HepG2 (cell line): ENCODE data around the gene PIAS3. TPM values are rescaled to one million over a fixed set of nuclear protein-coding genes. Genes with fewer than 3 reads are reported as not detected.

Source experiments
- CAMTA2 ChIP-seq: sonication (generic); formaldehyde crosslinking; IDR thresholded peaks from 2 replicates; pipeline ENCODE4 v1.4.0; 2020; ENCODE audit warnings: mild to moderate bottlenecking, missing genetic modification reagents, borderline replicate concordance
- CEBPG ChIP-seq: IDR thresholded peaks from 2 replicates; pipeline ENCODE4 v1.6.1; 2016
- DNMT1 ChIP-seq: sonication (generic); formaldehyde crosslinking; IDR thresholded peaks from 2 replicates; pipeline ENCODE4 v1.5.1; 2020; ENCODE audit warnings: mild to moderate bottlenecking, missing genetic modification reagents
- FOXP4 ChIP-seq: sonication (generic); formaldehyde crosslinking; IDR thresholded peaks from 2 replicates; pipeline ENCODE4 v1.4.0; 2020; ENCODE audit warnings: missing genetic modification reagents
- GFI1 ChIP-seq: sonication (generic); formaldehyde crosslinking; IDR thresholded peaks from 2 replicates; pipeline ENCODE4 v1.5.0; 2020; ENCODE audit warnings: missing genetic modification reagents, mild to moderate bottlenecking, borderline replicate concordance
- GPN1 ChIP-seq: sonication (generic); formaldehyde crosslinking; IDR thresholded peaks from 2 replicates; pipeline ENCODE4 v1.5.1; 2020; ENCODE audit warnings: missing genetic modification reagents, borderline replicate concordance
- HES4 ChIP-seq: sonication (generic); formaldehyde crosslinking; IDR thresholded peaks from 2 replicates; pipeline ENCODE4 v1.9.0; 2021; ENCODE audit warnings: mild to moderate bottlenecking, missing genetic modification reagents, borderline replicate concordance
- HNRNPH1 ChIP-seq: fragments of 200-400 bp; formaldehyde crosslinking; optimal IDR thresholded peaks from 2 replicates; pipeline ENCODE3; 2017; ENCODE audit warnings: mild to moderate bottlenecking, low read depth, low read length
- KLF13 ChIP-seq: sonication (generic); formaldehyde crosslinking; IDR thresholded peaks from 2 replicates; pipeline ENCODE4 v1.4.0; 2020; ENCODE audit warnings: mild to moderate bottlenecking, missing genetic modification reagents
- MATR3 ChIP-seq: sonication (generic); formaldehyde crosslinking; IDR thresholded peaks from 2 replicates; pipeline ENCODE4 v1.4.0; 2020; ENCODE audit warnings: missing genetic modification reagents
- MIER2 ChIP-seq: IDR thresholded peaks from 2 replicates; pipeline ENCODE4 v1.6.1; 2016; ENCODE audit warnings: missing biosample characterization, missing genetic modification reagents
- PHF20 ChIP-seq: sonication (generic); formaldehyde crosslinking; IDR thresholded peaks from 2 replicates; pipeline ENCODE4 v1.5.0; 2020; ENCODE audit warnings: mild to moderate bottlenecking, missing genetic modification reagents
- RERE ChIP-seq: IDR thresholded peaks from 2 replicates; pipeline ENCODE4 v1.6.1; 2016; ENCODE audit warnings: low read depth, missing genetic modification reagents, missing compliant biosample characterization
- SRSF4 ChIP-seq: fragments of 200-400 bp; formaldehyde crosslinking; IDR thresholded peaks from one replicate; pipeline ENCODE4 v1.6.1; 2018; ENCODE audit warnings: mild to moderate bottlenecking, low read depth, low read length, moderate library complexity; ENCODE audit not compliant: poor library complexity, severe bottlenecking
- ZBTB43 ChIP-seq: sonication (generic); formaldehyde crosslinking; conservative IDR thresholded peaks from 2 replicates; pipeline ENCODE4 v1.4.0; 2020; ENCODE audit warnings: missing genetic modification reagents
- ZNF12 ChIP-seq: sonication (generic); formaldehyde crosslinking; IDR thresholded peaks from 2 replicates; pipeline ENCODE4 v1.5.0; 2020; ENCODE audit warnings: missing genetic modification reagents
- ZNF317 ChIP-seq: sonication (generic); formaldehyde crosslinking; IDR thresholded peaks from 2 replicates; pipeline ENCODE4 v1.5.0; 2020; ENCODE audit warnings: mild to moderate bottlenecking, missing genetic modification reagents
- ZNF460 ChIP-seq: sonication (generic); formaldehyde crosslinking; IDR thresholded peaks from 2 replicates; pipeline ENCODE4 v1.5.1; 2020; ENCODE audit warnings: missing genetic modification reagents, mild to moderate bottlenecking, borderline replicate concordance
- ZNF547 ChIP-seq: sonication (generic); formaldehyde crosslinking; IDR thresholded peaks from 2 replicates; pipeline ENCODE4 v1.5.1; 2020; ENCODE audit warnings: mild to moderate bottlenecking, missing genetic modification reagents
- polyA plus RNA-seq, 8 experiments: library from polyadenylated mRNA; depleted of rRNA in 3 of 8; stranded (reverse) in 7 of 8; unstranded in 1 of 8; fragments of >200 nt; fragmentation: Illumina TruSeq in 4 of 8; extraction: Trizol in 4 of 8; gene quantifications; 2 replicates each; pipeline versions ENCODE4 v1.2.1 to v1.2.3, GENCODE V29; 2011 to 2016; ENCODE audit warnings: low read depth in 4 of 8, missing spikeins in 1 of 8, mixed read lengths in 1 of 8; ENCODE audit not compliant: insufficient read depth in 1 of 8
- total RNA-seq, 5 experiments: library from RNA; depleted of rRNA; stranded (reverse); fragments of >200 nt; fragmentation: Illumina TruSeq; extraction: Trizol; gene quantifications; 2 replicates each; pipeline ENCODE4 v1.2.3, GENCODE V29; 2016; ENCODE audit warnings: low read depth in 1 of 5
- TF ChIP-seq, protein P1 (sequence below): conservative IDR thresholded peaks from 2 replicates; pipeline ENCODE4 v1.6.1; 2018; ENCODE audit warnings: missing genetic modification reagents

Gene PIAS3
- total and polyA plus RNA-seq, 2 of the 13 experiments (the other 11 are each of a cell fraction or from before 2014, with no cell fraction given), result 3.7 to 8.0 TPM

GRCh38 chr1:145891587-145892485 is 33.0 kb upstream of the PIAS3 start (continued):
- TF ChIP-seq SRSF4, result no peak
- TF ChIP-seq KLF13 (CRISPR knock-in tag), result no peak
- no peak for TF ChIP-seq DNMT1 (CRISPR knock-in tag)
- TF ChIP-seq ZBTB43 (CRISPR knock-in tag), result peak; percentile 80; the same call in 1 of the 2 replicates
- TF ChIP-seq CAMTA2 (CRISPR knock-in tag), result no peak
- peak; percentile 11; the same call in 1 of the 2 replicates for TF ChIP-seq MIER2
- TF ChIP-seq ZNF317 (CRISPR knock-in tag), result peak; percentile 74; the same call in 1 of the 2 replicates
- TF ChIP-seq ZNF460 (CRISPR knock-in tag), result no peak
- TF ChIP-seq ZNF12, result peak; percentile 59
- peak; percentile 70 for TF ChIP-seq GFI1 (CRISPR knock-in tag)
- no peak for TF ChIP-seq GPN1 (CRISPR knock-in tag)
- no peak for TF ChIP-seq HES4 (CRISPR knock-in tag)
- TF ChIP-seq MATR3 (CRISPR knock-in tag), result no peak
- TF ChIP-seq ZNF547, result no peak
- no peak for TF ChIP-seq PHF20 (CRISPR knock-in tag)
- peak; percentile 34; the same call in 1 of the 2 replicates for TF ChIP-seq CEBPG
- no peak for TF ChIP-seq RERE (CRISPR knock-in tag)
- peak; percentile 83 for TF ChIP-seq FOXP4 (CRISPR knock-in tag)
- TF ChIP-seq HNRNPH1, result no peak
- TF ChIP-seq, protein P1, sequence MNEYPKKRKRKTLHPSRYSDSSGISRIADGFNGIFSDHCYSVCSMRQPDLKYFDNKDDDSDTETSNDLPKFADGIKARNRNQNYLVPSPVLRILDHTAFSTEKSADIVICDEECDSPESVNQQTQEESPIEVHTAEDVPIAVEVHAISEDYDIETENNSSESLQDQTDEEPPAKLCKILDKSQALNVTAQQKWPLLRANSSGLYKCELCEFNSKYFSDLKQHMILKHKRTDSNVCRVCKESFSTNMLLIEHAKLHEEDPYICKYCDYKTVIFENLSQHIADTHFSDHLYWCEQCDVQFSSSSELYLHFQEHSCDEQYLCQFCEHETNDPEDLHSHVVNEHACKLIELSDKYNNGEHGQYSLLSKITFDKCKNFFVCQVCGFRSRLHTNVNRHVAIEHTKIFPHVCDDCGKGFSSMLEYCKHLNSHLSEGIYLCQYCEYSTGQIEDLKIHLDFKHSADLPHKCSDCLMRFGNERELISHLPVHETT, result no peak
